Activated CD4-positive, alpha-beta T cell treated with anti-CD3 and anti-CD28 coated beads, Interleukin-2, amount 50 U/mL, for 1 hour (primary cell): ENCODE measurements around the gene GRIN2B.

Experiments
- DNase-seq: peaks from one replicate; pipeline ENCODE4 v3.0.0-alpha.2; 2020

GRIN2B gene

DNA sequence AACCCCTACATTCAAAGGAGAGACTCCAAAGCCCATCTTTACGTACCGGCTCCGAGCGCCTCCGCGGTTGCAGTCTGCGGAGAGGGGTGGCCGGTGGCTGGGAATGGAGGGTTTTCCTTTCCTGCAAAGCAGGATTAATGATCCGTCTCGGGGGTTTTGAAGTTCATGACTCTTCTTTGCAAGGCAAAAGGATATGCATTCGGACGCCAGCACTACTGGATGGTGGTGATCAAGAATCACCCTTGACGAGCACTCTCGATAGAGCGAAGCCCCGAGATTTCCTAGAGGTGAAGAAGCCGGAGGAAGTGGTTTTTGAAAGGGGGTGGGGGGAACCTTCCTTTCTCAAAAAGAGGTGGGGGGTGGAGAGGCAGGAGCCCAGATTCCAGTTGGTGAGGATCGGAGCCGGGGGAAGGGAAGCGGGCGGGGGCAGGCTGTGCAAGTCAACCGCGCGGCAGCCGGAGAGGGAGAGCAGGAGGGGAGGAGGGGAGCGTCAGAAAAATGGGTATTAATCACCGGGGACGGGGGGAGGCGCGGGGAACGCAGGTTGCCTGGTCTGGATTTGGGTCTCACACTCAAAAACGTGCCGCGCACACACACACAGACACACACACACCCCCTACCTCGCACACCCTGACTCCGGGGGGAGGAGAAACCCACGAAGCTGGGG, at the start of gene GRIN2B:
Gene GRIN2B (minus strand): TSS at position 307 of the 667 bp plus-strand sequence. CDS start 115,394 bp downstream, outside the sequence.
- no peak for DNase-seq

DNA sequence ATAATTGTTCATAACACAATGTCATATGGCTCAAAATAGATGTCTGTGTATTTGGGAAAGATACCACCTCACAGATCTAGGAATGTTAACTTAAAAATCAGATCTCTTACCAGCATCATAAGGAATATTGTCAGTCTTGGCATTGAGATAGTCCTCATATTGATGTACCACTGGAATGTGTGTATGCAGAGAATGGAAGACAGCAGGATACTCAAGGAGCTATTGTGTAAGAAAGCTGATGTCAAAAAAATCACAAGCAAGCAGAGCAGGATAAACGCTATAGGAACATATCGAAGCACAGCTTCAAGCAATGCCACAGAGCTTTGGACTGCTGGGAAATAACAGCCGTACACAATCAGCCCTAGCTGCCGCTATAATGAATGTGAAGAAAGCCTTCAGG, 45.1 kb upstream of the GRIN2B start:
- no peak for DNase-seq

GRCh38 chr12:14024591-14024990, 43.2 kb upstream of the GRIN2B start:
- no peak for DNase-seq

DNA sequence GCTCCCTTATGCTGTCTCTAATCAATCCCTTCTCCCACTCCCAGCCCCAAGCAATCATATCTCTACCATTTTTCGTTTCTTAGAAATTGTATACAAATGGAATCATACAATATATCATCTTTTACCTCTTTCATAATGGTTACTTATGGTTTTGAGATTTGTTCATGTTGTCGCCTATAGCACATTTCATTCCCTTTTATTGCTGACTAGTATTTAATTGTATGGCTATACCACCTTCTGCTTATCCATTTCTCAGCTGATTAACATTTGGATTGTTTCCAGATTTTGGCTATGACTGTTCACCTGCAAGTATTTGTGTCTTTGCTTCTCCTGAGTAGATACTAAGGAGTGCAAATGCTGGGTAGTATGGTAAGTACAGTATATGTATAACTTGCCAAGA, 36.7 kb upstream of the GRIN2B start:
- DNase-seq: no peak

GRCh38 chr12:14010989-14011388, 29.6 kb upstream of the GRIN2B start:
- no peak for DNase-seq

DNA sequence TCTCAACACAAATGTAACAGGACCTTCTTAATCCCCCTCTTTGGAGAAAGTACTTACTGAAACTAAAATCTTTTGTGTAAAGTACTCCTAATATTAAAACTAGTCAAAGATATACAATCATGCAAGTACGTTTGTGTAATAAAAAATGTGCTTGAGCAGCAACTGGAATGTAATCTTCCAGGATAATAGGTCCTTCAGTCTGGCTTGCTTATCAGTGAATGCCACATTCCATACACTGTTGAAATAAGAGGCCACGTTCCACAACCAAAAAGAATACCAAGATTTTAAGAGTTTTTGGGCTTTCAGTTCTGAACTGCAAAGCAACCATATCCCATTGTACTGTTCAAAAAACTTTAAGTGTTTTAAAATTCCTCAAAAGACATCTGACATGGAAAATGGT, 26.2 kb upstream of the GRIN2B start:
- DNase-seq: no peak

DNA sequence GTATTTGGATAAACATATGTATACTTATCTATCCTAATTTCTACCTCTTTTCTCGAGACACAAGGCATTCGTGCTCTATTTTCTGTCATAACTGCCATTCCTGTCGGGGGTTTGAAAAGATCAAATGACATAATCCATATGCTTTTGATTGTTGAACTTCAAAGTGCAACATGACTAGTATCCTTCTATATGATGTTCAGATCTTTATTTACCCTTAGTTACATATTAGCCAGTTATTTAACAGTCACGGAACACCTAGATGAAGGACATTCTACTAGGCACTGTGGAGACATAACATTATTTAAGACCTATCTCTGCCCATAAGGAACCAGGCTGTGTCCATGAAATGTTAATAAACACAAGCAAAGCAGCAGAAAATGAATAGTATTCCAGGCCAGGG, 11.2 kb upstream of the GRIN2B start:
- DNase-seq: no peak

GRCh38 chr12:13992106-13992505, 10.7 kb upstream of the GRIN2B start:
- DNase-seq: no peak

DNA sequence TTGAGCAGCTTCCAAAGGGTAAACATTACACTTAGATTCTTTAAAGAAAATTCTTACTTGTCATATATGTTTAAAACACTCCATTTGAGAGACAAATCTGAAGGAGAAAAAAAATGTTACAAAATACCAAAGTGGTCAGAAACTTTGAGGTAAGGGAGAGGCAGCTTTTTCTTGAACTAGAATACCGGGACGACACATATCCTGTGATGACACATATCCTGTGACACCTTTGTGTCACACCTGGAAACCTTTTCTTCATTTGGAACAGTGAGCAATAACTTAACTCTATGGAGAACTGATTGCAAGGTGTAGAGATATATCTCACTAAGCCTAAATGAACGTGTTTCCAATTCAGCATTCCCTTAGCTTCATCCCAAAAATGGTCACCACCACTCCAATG, 4.6 kb upstream of the GRIN2B start:
- DNase-seq: no peak

- DNase-seq: no peak
Observed at GRCh38 chr12:13981990-13982389, 588 bp upstream of the GRIN2B start.

- DNase-seq: no peak
Observed at GRCh38 chr12:13980538-13981295, 685 bp downstream of the GRIN2B start.

GRCh38 chr12:13979772-13980378, 1.5 kb downstream of the GRIN2B start:
- DNase-seq: no peak

DNA sequence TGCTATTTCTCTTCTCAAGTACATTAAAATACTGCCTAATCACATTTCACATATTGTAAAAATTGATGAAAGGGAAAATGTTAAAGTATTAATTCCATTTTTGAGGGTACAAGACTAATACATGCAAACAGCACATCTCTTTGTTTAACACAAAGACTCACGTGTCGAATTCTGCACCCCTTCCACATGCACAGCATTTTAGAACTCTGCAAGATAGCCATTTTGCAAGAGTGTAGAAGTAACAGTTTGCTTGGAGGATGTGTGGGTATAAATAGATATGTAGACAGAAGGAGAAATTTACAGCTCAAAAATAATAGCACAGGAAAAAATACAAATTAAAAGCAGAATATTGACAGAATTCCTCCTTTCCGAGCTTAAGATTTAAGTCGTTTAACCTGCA, 2.5 kb downstream of the GRIN2B start:
- no peak for DNase-seq

- DNase-seq: no peak
Observed at GRCh38 chr12:13976880-13977279, 4.5 kb downstream of the GRIN2B start.

GRCh38 chr12:13976028-13976584, 5.3 kb downstream of the GRIN2B start:
- no peak for DNase-seq

DNA sequence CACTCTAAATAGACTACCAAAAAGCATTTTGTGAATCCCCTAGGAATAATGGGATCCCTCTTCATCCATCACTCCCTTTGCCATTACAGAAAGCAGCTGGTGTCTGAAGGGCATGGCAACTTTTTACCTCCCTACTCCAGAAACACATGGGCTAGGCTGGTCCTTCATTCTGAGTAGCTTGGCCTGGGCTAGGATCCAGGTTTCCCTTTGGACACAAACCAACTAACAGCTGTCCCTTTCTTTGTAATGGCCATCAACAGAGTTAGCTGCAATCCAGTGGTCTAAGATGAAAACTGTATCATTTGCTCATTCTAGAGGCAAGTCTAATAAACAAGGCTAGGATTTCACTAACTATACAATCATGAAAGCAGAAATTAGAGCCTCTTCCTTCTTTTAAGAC, 7.4 kb downstream of the GRIN2B start:
- DNase-seq: no peak

- DNase-seq: no peak
Observed at GRCh38 chr12:13970803-13971202, 10.6 kb downstream of the GRIN2B start.

- DNase-seq: no peak
Observed at GRCh38 chr12:13968281-13968680, 13.1 kb downstream of the GRIN2B start.

DNA sequence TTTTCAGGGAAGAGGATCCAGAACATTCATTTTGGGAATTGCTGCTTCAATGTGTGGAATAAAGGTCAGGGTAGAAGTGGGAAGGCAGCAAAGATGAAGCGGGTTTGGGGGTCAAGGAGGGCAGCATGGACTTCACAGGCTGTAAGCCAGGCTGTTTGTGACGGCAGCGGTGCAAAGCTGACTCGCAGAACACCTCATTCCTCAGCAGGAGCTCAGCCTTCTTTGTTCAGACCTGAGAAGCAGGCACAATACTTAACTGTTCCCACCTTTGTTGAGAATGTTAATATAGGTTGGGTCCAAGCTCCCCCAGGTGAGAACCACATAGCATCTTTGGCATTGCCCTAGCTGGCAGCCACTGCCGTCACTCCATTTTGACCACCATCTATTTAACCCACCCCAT, 16.7 kb downstream of the GRIN2B start:
- no peak for DNase-seq

DNA sequence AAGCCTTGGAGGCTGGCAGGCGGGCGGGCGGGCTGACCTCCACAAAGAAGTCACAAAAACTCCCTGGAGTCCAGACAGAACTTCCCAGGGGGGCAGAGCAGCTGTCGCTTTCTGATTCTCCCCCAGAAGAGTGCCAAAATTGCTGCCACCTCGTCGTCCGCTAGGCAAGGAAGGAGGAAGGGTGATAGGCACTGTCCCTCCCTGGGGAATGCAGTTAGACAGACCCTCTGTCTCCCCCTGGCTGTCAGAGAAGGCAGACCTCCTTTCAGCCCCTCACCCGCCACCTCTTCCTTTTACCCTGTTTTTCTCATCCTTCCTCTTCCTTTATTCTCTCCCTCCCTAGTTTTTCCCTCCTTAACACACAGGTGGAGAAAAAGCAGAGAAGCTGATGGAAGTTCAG, 18.7 kb downstream of the GRIN2B start:
- DNase-seq: no peak

DNA sequence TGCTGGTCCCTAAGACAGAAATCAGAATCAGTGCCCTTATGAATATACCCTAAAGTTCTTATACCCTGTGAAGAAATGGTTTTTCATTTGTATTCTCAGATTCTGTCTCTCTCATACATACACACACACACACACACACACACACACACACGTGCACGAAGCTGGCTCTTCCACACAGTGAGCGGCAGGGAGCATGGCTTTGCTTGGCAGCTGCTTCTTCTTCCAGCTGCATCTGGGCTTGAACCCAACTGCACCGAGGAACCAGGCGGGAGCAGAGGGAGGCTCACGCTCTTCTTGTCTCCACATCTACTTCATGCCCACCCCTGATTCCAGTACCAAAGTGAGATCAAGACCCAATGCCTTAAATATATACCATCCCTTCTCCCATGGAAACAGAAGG, 19.4 kb downstream of the GRIN2B start:
- no peak for DNase-seq

DNA sequence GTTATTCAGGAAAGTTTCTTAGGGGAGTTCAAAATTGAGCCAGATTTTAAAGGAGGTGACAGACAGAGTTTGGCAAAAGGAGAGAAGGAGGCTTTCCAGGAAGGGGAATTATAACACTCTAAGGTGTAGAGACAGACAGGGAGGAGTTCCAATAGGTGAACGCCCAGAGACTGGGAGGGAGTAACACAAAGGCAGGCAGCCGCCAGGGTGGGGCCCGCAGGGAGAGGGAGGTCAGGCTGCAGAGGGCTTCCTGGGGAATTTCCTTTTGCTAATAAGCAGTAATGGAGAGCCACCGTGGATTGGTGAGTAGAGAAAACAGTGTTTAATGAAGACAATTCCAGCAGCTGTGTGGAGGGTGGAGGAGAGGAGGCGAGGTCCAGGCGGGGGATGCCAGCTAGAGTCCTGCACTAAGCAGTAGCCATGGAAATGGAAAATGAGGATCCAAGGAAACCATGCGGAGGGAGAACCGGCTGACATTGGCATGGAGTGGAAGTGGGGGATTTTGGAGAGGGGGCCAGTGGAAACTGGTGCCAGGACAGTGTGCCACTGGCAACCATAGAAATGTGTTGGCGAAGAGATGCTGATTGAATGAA, 22.2 kb downstream of the GRIN2B start:
- no peak for DNase-seq

- no peak for DNase-seq
Observed at GRCh38 chr12:13957576-13957975, 23.8 kb downstream of the GRIN2B start.
